HepG2 (cell line): ENCODE data around the gene ZCCHC24. TPM values are rescaled to one million over a fixed set of nuclear protein-coding genes. Genes with fewer than 3 reads are reported as not detected.
A peak's percentile ranks its signal among the peaks of the same experiment; 100 is the strongest.

ENCODE experiments used
- ATAC-seq: fragments of 200-7000 bp; cut with Tn5 transposase; 3 replicates; pipeline ENCODE4 v1.9.1; 2020; ENCODE audit warnings: mild to moderate bottlenecking, moderate library complexity
- BruUV-seq: library from RNA; stranded (reverse); fragments of 400-500 nt; replicated peaks from 2 replicates; lab custom pipeline; 2021; lab: Mats Ljungman, UMichigan
- CTCF ChIA-PET: fragments of 300-600 bp; formaldehyde crosslinking; extraction: SDS; loops from one replicate; lab custom pipeline; 2021; ENCODE audit warnings: low total read pairs, inconsistent platforms, low intra/inter-chr PET ratio; lab: Yijun Ruan, JAX
- POLR2A ChIA-PET: fragments of 350-600 bp; sonication (Branson Sonifier 250); formaldehyde crosslinking; loops from one replicate; lab custom pipeline; 2020; ENCODE audit warnings: antibody characterized with exemption, inconsistent platforms; lab: Yijun Ruan, JAX
- DNase-seq: peaks from one replicate; pipeline ENCODE4 v3.0.0-alpha.2; 2015; ENCODE audit warnings: low spot score
- FAIRE-seq: peaks from 3 replicates; lab custom pipeline; 2011; peaks lifted over from hg19 to GRCh38; lab: Jason Lieb, UNC
- H2AFZ ChIP-seq: one replicate; pipeline ENCODE4 v1.6.1; 2011; ENCODE audit warnings: low read length, inconsistent platforms
- H3K27ac ChIP-seq: fragments of 300-600 bp; 3 replicates; pipeline ENCODE4 v1.8.0; 2011; ENCODE audit warnings: mixed run types, mild to moderate bottlenecking, mixed read lengths, low read length, inconsistent platforms; ENCODE audit not compliant: insufficient read depth; ENCODE audit errors: extremely low read length
- H3K27me3 ChIP-seq, 2 experiments: fragments of 200-600 bp in 1 of 2; 2 replicates in 1 of 2; 3 replicates in 1 of 2; pipeline versions ENCODE4 v1.6.0 to v1.8.0; 2011; ENCODE audit warnings: low read length in 2 of 2, mild to moderate bottlenecking in 2 of 2, moderate library complexity in 2 of 2, inconsistent platforms in 1 of 2; ENCODE audit not compliant: insufficient read depth in 2 of 2, control insufficient read depth in 1 of 2
- H3K36me3 ChIP-seq, 2 experiments: fragments of 200-600 bp in 1 of 2; replicated peaks in 1 of 2; 2 replicates in 1 of 2; 3 replicates in 1 of 2; pipeline versions ENCODE4 v1.5.1 to v1.8.0; 2011; ENCODE audit warnings: low read length in 2 of 2, inconsistent platforms in 1 of 2; ENCODE audit not compliant: insufficient read depth in 2 of 2, control insufficient read depth in 1 of 2
- H3K4me1 ChIP-seq: 2 replicates; pipeline ENCODE4 v1.5.1; 2012; ENCODE audit warnings: low read length, inconsistent platforms; ENCODE audit not compliant: insufficient read depth
- H3K4me2 ChIP-seq: 2 replicates; pipeline ENCODE4 v1.6.0; 2011; ENCODE audit warnings: low read depth, low read length, inconsistent platforms
- H3K4me3 ChIP-seq, 3 experiments: fragments of 200-600 bp in 1 of 3; sonication (generic), shearing (Covaris generic) in 1 of 3; replicated peaks in 1 of 3; 2 replicates each; pipeline ENCODE4 v1.5.1; 2011 to 2016; ENCODE audit warnings: low read length in 3 of 3, inconsistent platforms in 2 of 3, low read depth in 2 of 3, mild to moderate bottlenecking in 2 of 3, control low read depth in 1 of 3, mixed read lengths in 1 of 3; ENCODE audit not compliant: insufficient read depth in 1 of 3
- H3K79me2 ChIP-seq: one replicate; pipeline ENCODE4 v1.6.1; 2011; ENCODE audit warnings: low read length, inconsistent platforms; ENCODE audit not compliant: insufficient read depth
- H3K9ac ChIP-seq: 2 replicates; pipeline ENCODE4 v1.6.0; 2011; ENCODE audit warnings: mild to moderate bottlenecking, low read depth, low read length, inconsistent platforms; ENCODE audit not compliant: insufficient read depth
- H3K9me3 ChIP-seq: 2 replicates; pipeline ENCODE4 v1.5.1; 2012; ENCODE audit warnings: mild to moderate bottlenecking, low read length
- H4K20me1 ChIP-seq: 2 replicates; pipeline ENCODE4 v1.6.0; 2011; ENCODE audit warnings: inconsistent platforms, mild to moderate bottlenecking, low read length, moderate library complexity; ENCODE audit not compliant: insufficient read depth
- HDAC1 ChIP-seq: sonication (generic); formaldehyde crosslinking; IDR thresholded peaks from 2 replicates; pipeline ENCODE4 v1.5.1; 2020; ENCODE audit warnings: mild to moderate bottlenecking, missing genetic modification reagents
- NCOA2 ChIP-seq: sonication (generic); formaldehyde crosslinking; IDR thresholded peaks from 2 replicates; pipeline ENCODE4 v1.8.0; 2022; ENCODE audit warnings: inconsistent platforms
- SP5 ChIP-seq: IDR thresholded peaks from 2 replicates; pipeline ENCODE4 v1.6.1; 2016; ENCODE audit warnings: low read depth, borderline replicate concordance
- ZMYM4 ChIP-seq: sonication (generic); formaldehyde crosslinking; IDR thresholded peaks from 2 replicates; pipeline ENCODE4 v1.8.1; 2023; ENCODE audit warnings: mild to moderate bottlenecking, missing genetic modification reagents
- ZNF18 ChIP-seq: sonication (generic); formaldehyde crosslinking; IDR thresholded peaks from 2 replicates; pipeline ENCODE4 v1.8.0; 2022; ENCODE audit warnings: mild to moderate bottlenecking, missing genetic modification reagents; ENCODE audit not compliant: insufficient replicate concordance
- ZNF280B ChIP-seq: sonication (generic); formaldehyde crosslinking; IDR thresholded peaks from 2 replicates; pipeline ENCODE4 v1.5.0; 2020; ENCODE audit warnings: missing genetic modification reagents, mild to moderate bottlenecking, borderline replicate concordance
- ZNF34 ChIP-seq: sonication (generic); formaldehyde crosslinking; IDR thresholded peaks from 2 replicates; pipeline ENCODE4 v1.4.0; 2020; ENCODE audit warnings: mild to moderate bottlenecking, missing genetic modification reagents, borderline replicate concordance
- ZNF746 ChIP-seq: sonication (generic); formaldehyde crosslinking; IDR thresholded peaks from 2 replicates; pipeline ENCODE4 v1.8.0; 2022; ENCODE audit warnings: mild to moderate bottlenecking, missing genetic modification reagents
- ZSCAN5A ChIP-seq: sonication (generic); formaldehyde crosslinking; IDR thresholded peaks from 2 replicates; pipeline ENCODE4 v1.8.0; 2022; ENCODE audit warnings: mild to moderate bottlenecking, missing genetic modification reagents, borderline replicate concordance
- WGBS: methylation state at CpG from one replicate; pipeline ENCODE4 v1.1.6; 2017; ENCODE audit warnings: low lambda C conversion rate; 5-methylcytosine and 5-hydroxymethylcytosine counted together
- in situ Hi-C: cut with HindIII; loops from 2 replicates; pipeline ENCODE4 v1.10.0; 2017; ENCODE audit warnings: low pct_unique_long_range_greater_than_20kb; ENCODE audit not compliant: extremely low pct_ligation_motif_present
- intact Hi-C: fragments of 100-400 bp; cut with micrococcal nuclease; formaldehyde crosslinking; loops from one replicate; pipeline ENCODE4 v1.10.0; 2022; ENCODE audit not compliant: unreplicated experiment
- polyA plus RNA-seq, 8 experiments: library from polyadenylated mRNA; depleted of rRNA in 3 of 8; stranded (reverse) in 7 of 8; unstranded in 1 of 8; fragments of >200 nt; fragmentation: Illumina TruSeq in 4 of 8; extraction: Trizol in 4 of 8; gene quantifications; 2 replicates each; pipeline versions ENCODE4 v1.2.1 to v1.2.3, GENCODE V29; 2011 to 2016; ENCODE audit warnings: low read depth in 4 of 8, missing spikeins in 1 of 8, mixed read lengths in 1 of 8; ENCODE audit not compliant: insufficient read depth in 1 of 8
- total RNA-seq, 5 experiments: library from RNA; depleted of rRNA; stranded (reverse); fragments of >200 nt; fragmentation: Illumina TruSeq; extraction: Trizol; gene quantifications; 2 replicates each; pipeline ENCODE4 v1.2.3, GENCODE V29; 2016; ENCODE audit warnings: low read depth in 1 of 5
- TF ChIP-seq, protein P1 (sequence below): sonication (generic); formaldehyde crosslinking; conservative IDR thresholded peaks from 2 replicates; pipeline ENCODE4 v1.4.0; 2020; ENCODE audit warnings: mild to moderate bottlenecking, missing genetic modification reagents, moderate library complexity
- TF ChIP-seq, protein P2 (sequence below): sonication (generic); formaldehyde crosslinking; IDR thresholded peaks from 2 replicates; pipeline ENCODE4 v1.8.1; 2023; ENCODE audit warnings: mild to moderate bottlenecking, missing genetic modification reagents

Gene ZCCHC24
- total and polyA plus RNA-seq, 2 of the 13 experiments (the other 11 are each of a cell fraction or from before 2014, with no cell fraction given): 3.1 to 7.9 TPM

GRCh38 chr10:79424221-79425073, 21.0 kb downstream of the ZCCHC24 start:
- Histone ChIP-seq H3K79me2 (no peaks in the 10 kb centered on the region), H2AFZ (no peak overlapping the region), H3K27me3 (no peaks in the 10 kb centered on the region), H3K4me2 (peak overlapping the region; percentile 73), H4K20me1 (no peaks in the 10 kb centered on the region), H3K9ac (peak overlapping the region; percentile 32), H3K4me3 (peak overlapping the region in 2 of 3 experiments; percentile 14 to 46; a peak in 3 of 6 replicates), H3K4me1 (peaks cover 35% of the 10 kb centered on the region), H3K27ac (peak overlapping the region; percentile 65), H3K36me3 (0 out of 5 replicates have a peak, but pooled peaks cover 0 to 5% of the 10 kb centered on the region in 2 experiments), H3K9me3 (no peaks in the 10 kb centered on the region)
- CTCF ChIA-PET: no interaction called here
- WGBS: 14% methylated on average over 10 of the region's 11 CpGs
- in situ Hi-C loops (no loop called here), intact Hi-C loops (loop anchor here (1.0 to 2.0 kb wide), 3 partner anchors 21 to 44 kb away; partner anchors contain the start of gene ZCCHC24)
- ATAC-seq (peak; percentile 98), FAIRE-seq (peak; percentile 96), DNase-seq (peak; percentile 91)
- POLR2A ChIA-PET: interaction anchor here (0.9 to 3.2 kb wide), 4 partner anchors 16 to 44 kb away, joined by 3 to 18 read pairs (median 6); partner anchors contain the start of gene ZCCHC24
- TSS peak; percentile 65 for BruUV-seq
- peak; percentile 73 for TF ChIP-seq ZMYM4 (CRISPR knock-in tag)
- peak; percentile 60 for TF ChIP-seq HDAC1 (CRISPR knock-in tag)
- TF ChIP-seq NCOA2 (CRISPR knock-in tag): peak; percentile 78; the same call in 1 of the 2 replicates
- peak; percentile 32; the same call in 1 of the 2 replicates for TF ChIP-seq ZNF280B (CRISPR knock-in tag)
- TF ChIP-seq ZNF18 (CRISPR knock-in tag): peak; percentile 23
- peak; percentile 97 for TF ChIP-seq SP5 (CRISPR knock-in tag)
- TF ChIP-seq, protein P1, sequence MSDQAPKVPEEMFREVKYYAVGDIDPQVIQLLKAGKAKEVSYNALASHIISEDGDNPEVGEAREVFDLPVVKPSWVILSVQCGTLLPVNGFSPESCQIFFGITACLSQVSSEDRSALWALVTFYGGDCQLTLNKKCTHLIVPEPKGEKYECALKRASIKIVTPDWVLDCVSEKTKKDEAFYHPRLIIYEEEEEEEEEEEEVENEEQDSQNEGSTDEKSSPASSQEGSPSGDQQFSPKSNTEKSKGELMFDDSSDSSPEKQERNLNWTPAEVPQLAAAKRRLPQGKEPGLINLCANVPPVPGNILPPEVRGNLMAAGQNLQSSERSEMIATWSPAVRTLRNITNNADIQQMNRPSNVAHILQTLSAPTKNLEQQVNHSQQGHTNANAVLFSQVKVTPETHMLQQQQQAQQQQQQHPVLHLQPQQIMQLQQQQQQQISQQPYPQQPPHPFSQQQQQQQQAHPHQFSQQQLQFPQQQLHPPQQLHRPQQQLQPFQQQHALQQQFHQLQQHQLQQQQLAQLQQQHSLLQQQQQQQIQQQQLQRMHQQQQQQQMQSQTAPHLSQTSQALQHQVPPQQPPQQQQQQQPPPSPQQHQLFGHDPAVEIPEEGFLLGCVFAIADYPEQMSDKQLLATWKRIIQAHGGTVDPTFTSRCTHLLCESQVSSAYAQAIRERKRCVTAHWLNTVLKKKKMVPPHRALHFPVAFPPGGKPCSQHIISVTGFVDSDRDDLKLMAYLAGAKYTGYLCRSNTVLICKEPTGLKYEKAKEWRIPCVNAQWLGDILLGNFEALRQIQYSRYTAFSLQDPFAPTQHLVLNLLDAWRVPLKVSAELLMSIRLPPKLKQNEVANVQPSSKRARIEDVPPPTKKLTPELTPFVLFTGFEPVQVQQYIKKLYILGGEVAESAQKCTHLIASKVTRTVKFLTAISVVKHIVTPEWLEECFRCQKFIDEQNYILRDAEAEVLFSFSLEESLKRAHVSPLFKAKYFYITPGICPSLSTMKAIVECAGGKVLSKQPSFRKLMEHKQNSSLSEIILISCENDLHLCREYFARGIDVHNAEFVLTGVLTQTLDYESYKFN (CRISPR knock-in tag): peak; percentile 86
- TF ChIP-seq ZNF34 (CRISPR knock-in tag): no peak
- TF ChIP-seq, protein P2, sequence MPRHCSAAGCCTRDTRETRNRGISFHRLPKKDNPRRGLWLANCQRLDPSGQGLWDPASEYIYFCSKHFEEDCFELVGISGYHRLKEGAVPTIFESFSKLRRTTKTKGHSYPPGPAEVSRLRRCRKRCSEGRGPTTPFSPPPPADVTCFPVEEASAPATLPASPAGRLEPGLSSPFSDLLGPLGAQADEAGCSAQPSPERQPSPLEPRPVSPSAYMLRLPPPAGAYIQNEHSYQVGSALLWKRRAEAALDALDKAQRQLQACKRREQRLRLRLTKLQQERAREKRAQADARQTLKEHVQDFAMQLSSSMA: peak; percentile 72; the same call in 1 of the 2 replicates
- 0 out of 2 replicates have a peak, but pooled peaks have one; percentile 13 for TF ChIP-seq ZSCAN5A (CRISPR knock-in tag)
- peak; percentile 64; the same call in 1 of the 2 replicates for TF ChIP-seq ZNF746 (CRISPR knock-in tag)
